Lower leg skin (tissue), 4 donors: ENCODE results near the gene TMEM164. TPM values are rescaled to one million over a fixed set of nuclear protein-coding genes. Genes with fewer than 3 reads are reported as not detected.

Experiments
- DNase-seq, 2 donors: peaks; one replicate each; pipeline ENCODE4 v3.0.0-alpha.2; 2019; ENCODE audit warnings: low spot score in 2 of 2
- H3K4me3 ChIP-seq: fragments of 200-600 bp; sonication (generic); 2 replicates; pipeline ENCODE4 v1.5.1; 2017; ENCODE audit warnings: mild to moderate bottlenecking, low read depth; ENCODE audit not compliant: poor library complexity, severe bottlenecking
- CTCF ChIP-seq, 3 donors: fragments of 450-650 bp; IDR thresholded peaks; one replicate each; pipeline ENCODE4 v1.5.1; 2016; ENCODE audit warnings: antibody characterized with exemption in 3 of 3, mild to moderate bottlenecking in 3 of 3, moderate library complexity in 2 of 3
- POLR2A ChIP-seq, 2 donors: fragments of 450-650 bp; IDR thresholded peaks; one replicate each; pipeline ENCODE4 v1.6.1; 2016 to 2017; ENCODE audit warnings: antibody characterized with exemption in 2 of 2, mild to moderate bottlenecking in 1 of 2, moderate library complexity in 1 of 2
- WGBS, 2 donors: methylation state at CpG; one replicate each; pipeline ENCODE4 v1.1.5; 2018; 5-methylcytosine and 5-hydroxymethylcytosine counted together
- intact Hi-C: fragments of 100-400 bp; cut with DNase I; formaldehyde crosslinking; loops from one replicate; pipeline ENCODE4 v1.15.0; 2023; ENCODE audit warnings: low total_unique reads
- total RNA-seq, 4 donors: library from RNA; depleted of rRNA; stranded (reverse); fragments of >200 nt; gene quantifications; one replicate each; pipeline ENCODE4 v1.1.0, GENCODE V29; 2016

Gene TMEM164
- total RNA-seq, 4 donors from 2014 or later, result 39.4 to 73.2 (median 60.8) TPM

GRCh38 chrX:110155759-110156158, 152.8 kb downstream of the TMEM164 start:
- no peak for DNase-seq
- intact Hi-C loops, result no loop called here
- TF ChIP-seq POLR2A (IDR thresholded peaks at IDR 0.05) (no peak), CTCF (IDR thresholded peaks at IDR 0.05) (no peak)
- H3K4me3 ChIP-seq, result no peak overlapping the region
- 66 to 88% methylated on average over 1 of the region's 1 CpG for WGBS, 2 donors

- no peak for TF ChIP-seq CTCF (IDR thresholded peaks at IDR 0.05)
- TF ChIP-seq POLR2A (IDR thresholded peaks at IDR 0.05), result no peak
- H3K4me3 ChIP-seq, result no peak overlapping the region
- WGBS, 2 donors, result 57 to 78% methylated on average over 6 of the region's 6 CpGs
- no peak for DNase-seq
- intact Hi-C loops, result no loop called here
These were observed 153.3 kb downstream of the TMEM164 start for GRCh38 chrX:110156167-110156754.

- H3K4me3 ChIP-seq, result no peak overlapping the region
- WGBS, 2 donors, result 52 to 77% methylated on average over 1 of the region's 1 CpG
- DNase-seq, result no peak
- no peak for TF ChIP-seq CTCF (IDR thresholded peaks at IDR 0.05)
- no peak for TF ChIP-seq POLR2A (IDR thresholded peaks at IDR 0.05)
- intact Hi-C loops, result no loop called here
These were observed 154.5 kb downstream of the TMEM164 start for GRCh38 chrX:110157444-110157843.

GRCh38 chrX:110159235-110159634, 156.3 kb downstream of the TMEM164 start:
- no peak overlapping the region for H3K4me3 ChIP-seq
- WGBS, 2 donors, result 70 to 84% methylated on average over 7 of the region's 7 CpGs
- TF ChIP-seq CTCF (IDR thresholded peaks at IDR 0.05), result no peak
- no peak for TF ChIP-seq POLR2A (IDR thresholded peaks at IDR 0.05)
- no peak for DNase-seq
- intact Hi-C loops, result no loop called here

- TF ChIP-seq POLR2A (IDR thresholded peaks at IDR 0.05) (no peak), CTCF (IDR thresholded peaks at IDR 0.05) (no peak)
- no peak for DNase-seq
- intact Hi-C loops, result loop anchor here (5.0 kb wide), 1 partner anchor 247 kb away; no protein-coding TSS in a partner anchor
- 73 to 100% methylated on average over 2 of the region's 2 CpGs for WGBS, 2 donors
- no peak overlapping the region for H3K4me3 ChIP-seq
These were observed 157.0 kb downstream of the TMEM164 start for GRCh38 chrX:110159865-110160264.

- no peak for DNase-seq
- no peak for TF ChIP-seq CTCF (IDR thresholded peaks at IDR 0.05)
- intact Hi-C loops, result loop anchor here (5.0 kb wide), 1 partner anchor 246 kb away; no protein-coding TSS in a partner anchor
- no peak overlapping the region for H3K4me3 ChIP-seq
- WGBS, 2 donors, result 67 to 94% methylated on average over 1 of the region's 1 CpG
These were observed 158.4 kb downstream of the TMEM164 start for GRCh38 chrX:110161361-110161686.
